GM23338 (cell line): ENCODE measurements around the gene ARX. TPM values are rescaled to one million over a fixed set of nuclear protein-coding genes. Genes with fewer than 3 reads are reported as not detected.

Experiments
- ATAC-seq: fragments of 200-7000 bp; cut with Tn5 transposase; 3 replicates; pipeline ENCODE4 v1.9.1; 2020
- DNase-seq: peaks from one replicate; pipeline ENCODE4 v3.0.0-alpha.2; 2015; ENCODE audit warnings: low spot score
- H2AFZ ChIP-seq: fragments of 200-600 bp; sonication (generic); 2 replicates; pipeline ENCODE4 v1.8.0; 2016; ENCODE audit warnings: antibody characterized with exemption, mild to moderate bottlenecking, moderate library complexity
- H3F3A ChIP-seq: fragments of 200-600 bp; sonication (generic); replicated peaks from 2 replicates; pipeline ENCODE4 v1.8.0; 2017; ENCODE audit warnings: antibody characterized with exemption, mixed run types, low read depth
- H3K27ac ChIP-seq: fragments of 200-600 bp; sonication (generic); 2 replicates; pipeline ENCODE4 v1.6.1; 2016; ENCODE audit warnings: low read depth
- H3K27me3 ChIP-seq: fragments of 200-600 bp; sonication (generic); 2 replicates; pipeline ENCODE4 v1.8.0; 2016; ENCODE audit warnings: mild to moderate bottlenecking, mixed run types, moderate library complexity; ENCODE audit not compliant: insufficient read depth
- H3K36me3 ChIP-seq: fragments of 200-600 bp; sonication (generic); 2 replicates; pipeline ENCODE4 v1.8.0; 2016; ENCODE audit warnings: mild to moderate bottlenecking; ENCODE audit not compliant: insufficient read depth
- H3K4me1 ChIP-seq: fragments of 200-600 bp; sonication (generic); 2 replicates; pipeline ENCODE4 v1.8.0; 2016; ENCODE audit warnings: mild to moderate bottlenecking, moderate library complexity; ENCODE audit not compliant: insufficient read depth
- H3K4me2 ChIP-seq: fragments of 200-600 bp; sonication (generic); 2 replicates; pipeline ENCODE4 v1.7.1; 2017; ENCODE audit warnings: mixed run types
- H3K4me3 ChIP-seq: fragments of 200-600 bp; sonication (generic); 2 replicates; pipeline ENCODE4 v1.6.1; 2016; ENCODE audit warnings: mixed run types
- H3K79me2 ChIP-seq: fragments of 200-600 bp; sonication (generic); replicated peaks from 2 replicates; pipeline ENCODE4 v1.8.0; 2017; ENCODE audit warnings: mild to moderate bottlenecking; ENCODE audit not compliant: insufficient read depth
- H3K9me2 ChIP-seq: fragments of 200-600 bp; sonication (generic); 2 replicates; pipeline ENCODE4 v1.8.0; 2017; ENCODE audit not compliant: insufficient read depth
- H4K20me1 ChIP-seq: fragments of 200-600 bp; sonication (generic); replicated peaks from 2 replicates; pipeline ENCODE4 v1.8.0; 2017; ENCODE audit warnings: mild to moderate bottlenecking; ENCODE audit not compliant: insufficient read depth
- H3K27ac Mint-ChIP-seq: 2 replicates; pipeline ENCODE4 v1.8.0; 2020; ENCODE audit warnings: inconsistent platforms, mild to moderate bottlenecking, moderate library complexity, mixed read lengths
- H3K27me3 Mint-ChIP-seq: 3 replicates; pipeline ENCODE4 v1.8.0; 2022; ENCODE audit warnings: low read depth, mild to moderate bottlenecking, moderate library complexity, mixed read lengths, inconsistent platforms; ENCODE audit not compliant: insufficient read depth, poor library complexity
- H3K36me3 Mint-ChIP-seq: 3 replicates; pipeline ENCODE4 v1.8.0; 2021; ENCODE audit warnings: low read depth, mild to moderate bottlenecking, inconsistent platforms, moderate library complexity, mixed read lengths
- H3K4me1 Mint-ChIP-seq: 3 replicates; pipeline ENCODE4 v1.8.0; 2020; ENCODE audit warnings: mild to moderate bottlenecking, inconsistent platforms, mixed read lengths
- H3K4me3 Mint-ChIP-seq: 3 replicates; pipeline ENCODE4 v1.8.0; 2021; ENCODE audit warnings: moderate library complexity, mild to moderate bottlenecking, inconsistent platforms, mixed read lengths
- H3K9me3 Mint-ChIP-seq: 3 replicates; pipeline ENCODE4 v1.8.0; 2020; ENCODE audit warnings: moderate library complexity, mild to moderate bottlenecking, inconsistent platforms, mixed read lengths
- CREB1 ChIP-seq: fragments of 250-450 bp; sonication (Bioruptor Pico); IDR thresholded peaks from 2 replicates; pipeline ENCODE4 v1.5.0; 2020; ENCODE audit warnings: low read depth, mild to moderate bottlenecking, moderate library complexity
- JUNB ChIP-seq: IDR thresholded peaks from one replicate; pipeline ENCODE4 v1.6.1; 2016; ENCODE audit warnings: antibody characterized with exemption; ENCODE audit not compliant: unreplicated experiment
- NANOG ChIP-seq: IDR thresholded peaks from 2 replicates; pipeline ENCODE4 v1.6.1; 2016; ENCODE audit warnings: antibody characterized with exemption, borderline replicate concordance
- POLR2AphosphoS5 ChIP-seq: IDR thresholded peaks from 2 replicates; pipeline ENCODE4 v1.6.1; 2016; ENCODE audit warnings: antibody characterized with exemption, low read depth
- STAT1 ChIP-seq: IDR thresholded peaks from one replicate; pipeline ENCODE4 v1.6.1; 2016; ENCODE audit warnings: antibody characterized with exemption; ENCODE audit not compliant: unreplicated experiment
- ZNF114 ChIP-seq: fragments of 250-450 bp; sonication (Bioruptor Pico); IDR thresholded peaks from 2 replicates; pipeline ENCODE4 v1.5.0; 2020; ENCODE audit warnings: mild to moderate bottlenecking, moderate library complexity
- ZNF331 ChIP-seq: fragments of 250-450 bp; sonication (Bioruptor Pico); IDR thresholded peaks from 2 replicates; pipeline ENCODE4 v1.5.0; 2020; ENCODE audit warnings: low read depth, mild to moderate bottlenecking, moderate library complexity
- polyA plus RNA-seq: library from polyadenylated mRNA; unstranded; fragments of >200 nt; fragmentation: Nextera tagmentation; extraction: Ambion mirVana; gene quantifications from 2 replicates; pipeline ENCODE4 v1.2.1, GENCODE V29; 2016
- total RNA-seq: library from RNA; depleted of rRNA; stranded (reverse); fragments of >200 nt; shearing (Covaris generic); gene quantifications from 2 replicates; pipeline ENCODE4 v1.2.3, GENCODE V29; 2014
- TF ChIP-seq, protein P1 (sequence below), 2 experiments: fragments of 200-600 bp in 1 of 2; sonication (generic) in 1 of 2; conservative IDR thresholded peaks; 2 replicates each; pipeline versions ENCODE4 v1.5.1 to v1.6.1; 2016 to 2017; ENCODE audit warnings: antibody characterized with exemption in 2 of 2, low read depth in 2 of 2, mild to moderate bottlenecking in 2 of 2, moderate library complexity in 1 of 2
- TF ChIP-seq, protein P2 (sequence below): IDR thresholded peaks from 2 replicates; pipeline ENCODE4 v1.6.1; 2016; ENCODE audit warnings: antibody characterized with exemption
- TF ChIP-seq, protein P3 (sequence below): IDR thresholded peaks from one replicate; pipeline ENCODE4 v1.6.1; 2018; ENCODE audit warnings: antibody characterized with exemption; ENCODE audit not compliant: unreplicated experiment

Gene ARX
- total and polyA plus RNA-seq, 2 experiments from 2014 or later: 0.13 TPM; not detected in 1

DNA sequence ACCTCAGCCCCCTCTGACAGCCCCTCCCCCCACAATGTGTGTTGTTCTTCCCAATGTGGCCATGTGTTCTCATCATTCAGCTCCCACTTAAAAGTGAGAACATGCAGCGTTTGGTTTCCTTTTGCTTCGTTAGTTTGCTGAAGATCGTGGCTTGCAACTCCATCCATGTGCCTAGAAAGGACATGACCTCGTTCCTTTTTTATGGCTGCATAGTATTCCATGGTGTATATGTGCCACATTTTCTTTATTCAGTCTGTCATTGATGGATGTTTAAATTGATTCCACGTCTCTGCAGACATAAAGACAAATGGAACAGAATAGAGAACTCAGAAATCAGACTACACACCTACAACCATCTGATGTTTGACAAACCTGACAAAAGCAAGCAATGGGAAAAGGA lies 46.0 kb downstream of the ARX start:
- Histone ChIP-seq H4K20me1 (no peaks in the 10 kb centered on the region), H3K4me1 (no peaks in the 10 kb centered on the region), H2AFZ (no peak overlapping the region), H3K27ac (no peak overlapping the region), H3K4me3 (no peak overlapping the region), H3K36me3 (no peaks in the 10 kb centered on the region), H3K79me2 (no peaks in the 10 kb centered on the region), H3F3A (no peaks in the 10 kb centered on the region), H3K4me2 (no peak overlapping the region), H3K27me3 (no peaks in the 10 kb centered on the region), H3K9me2 (no peaks in the 10 kb centered on the region)
- DNase-seq (no peak), ATAC-seq (no peak)
- TF ChIP-seq, protein P1, sequence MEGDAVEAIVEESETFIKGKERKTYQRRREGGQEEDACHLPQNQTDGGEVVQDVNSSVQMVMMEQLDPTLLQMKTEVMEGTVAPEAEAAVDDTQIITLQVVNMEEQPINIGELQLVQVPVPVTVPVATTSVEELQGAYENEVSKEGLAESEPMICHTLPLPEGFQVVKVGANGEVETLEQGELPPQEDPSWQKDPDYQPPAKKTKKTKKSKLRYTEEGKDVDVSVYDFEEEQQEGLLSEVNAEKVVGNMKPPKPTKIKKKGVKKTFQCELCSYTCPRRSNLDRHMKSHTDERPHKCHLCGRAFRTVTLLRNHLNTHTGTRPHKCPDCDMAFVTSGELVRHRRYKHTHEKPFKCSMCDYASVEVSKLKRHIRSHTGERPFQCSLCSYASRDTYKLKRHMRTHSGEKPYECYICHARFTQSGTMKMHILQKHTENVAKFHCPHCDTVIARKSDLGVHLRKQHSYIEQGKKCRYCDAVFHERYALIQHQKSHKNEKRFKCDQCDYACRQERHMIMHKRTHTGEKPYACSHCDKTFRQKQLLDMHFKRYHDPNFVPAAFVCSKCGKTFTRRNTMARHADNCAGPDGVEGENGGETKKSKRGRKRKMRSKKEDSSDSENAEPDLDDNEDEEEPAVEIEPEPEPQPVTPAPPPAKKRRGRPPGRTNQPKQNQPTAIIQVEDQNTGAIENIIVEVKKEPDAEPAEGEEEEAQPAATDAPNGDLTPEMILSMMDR (conservative IDR thresholded peaks at IDR 0.05; ENCODE audit: low read depth in 2 of 2): no peak
- no peak for TF ChIP-seq STAT1
- TF ChIP-seq NANOG: no peak
- TF ChIP-seq, protein P2, sequence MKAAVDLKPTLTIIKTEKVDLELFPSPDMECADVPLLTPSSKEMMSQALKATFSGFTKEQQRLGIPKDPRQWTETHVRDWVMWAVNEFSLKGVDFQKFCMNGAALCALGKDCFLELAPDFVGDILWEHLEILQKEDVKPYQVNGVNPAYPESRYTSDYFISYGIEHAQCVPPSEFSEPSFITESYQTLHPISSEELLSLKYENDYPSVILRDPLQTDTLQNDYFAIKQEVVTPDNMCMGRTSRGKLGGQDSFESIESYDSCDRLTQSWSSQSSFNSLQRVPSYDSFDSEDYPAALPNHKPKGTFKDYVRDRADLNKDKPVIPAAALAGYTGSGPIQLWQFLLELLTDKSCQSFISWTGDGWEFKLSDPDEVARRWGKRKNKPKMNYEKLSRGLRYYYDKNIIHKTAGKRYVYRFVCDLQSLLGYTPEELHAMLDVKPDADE: no peak
- no peak for TF ChIP-seq CREB1
- TF ChIP-seq, protein P3, sequence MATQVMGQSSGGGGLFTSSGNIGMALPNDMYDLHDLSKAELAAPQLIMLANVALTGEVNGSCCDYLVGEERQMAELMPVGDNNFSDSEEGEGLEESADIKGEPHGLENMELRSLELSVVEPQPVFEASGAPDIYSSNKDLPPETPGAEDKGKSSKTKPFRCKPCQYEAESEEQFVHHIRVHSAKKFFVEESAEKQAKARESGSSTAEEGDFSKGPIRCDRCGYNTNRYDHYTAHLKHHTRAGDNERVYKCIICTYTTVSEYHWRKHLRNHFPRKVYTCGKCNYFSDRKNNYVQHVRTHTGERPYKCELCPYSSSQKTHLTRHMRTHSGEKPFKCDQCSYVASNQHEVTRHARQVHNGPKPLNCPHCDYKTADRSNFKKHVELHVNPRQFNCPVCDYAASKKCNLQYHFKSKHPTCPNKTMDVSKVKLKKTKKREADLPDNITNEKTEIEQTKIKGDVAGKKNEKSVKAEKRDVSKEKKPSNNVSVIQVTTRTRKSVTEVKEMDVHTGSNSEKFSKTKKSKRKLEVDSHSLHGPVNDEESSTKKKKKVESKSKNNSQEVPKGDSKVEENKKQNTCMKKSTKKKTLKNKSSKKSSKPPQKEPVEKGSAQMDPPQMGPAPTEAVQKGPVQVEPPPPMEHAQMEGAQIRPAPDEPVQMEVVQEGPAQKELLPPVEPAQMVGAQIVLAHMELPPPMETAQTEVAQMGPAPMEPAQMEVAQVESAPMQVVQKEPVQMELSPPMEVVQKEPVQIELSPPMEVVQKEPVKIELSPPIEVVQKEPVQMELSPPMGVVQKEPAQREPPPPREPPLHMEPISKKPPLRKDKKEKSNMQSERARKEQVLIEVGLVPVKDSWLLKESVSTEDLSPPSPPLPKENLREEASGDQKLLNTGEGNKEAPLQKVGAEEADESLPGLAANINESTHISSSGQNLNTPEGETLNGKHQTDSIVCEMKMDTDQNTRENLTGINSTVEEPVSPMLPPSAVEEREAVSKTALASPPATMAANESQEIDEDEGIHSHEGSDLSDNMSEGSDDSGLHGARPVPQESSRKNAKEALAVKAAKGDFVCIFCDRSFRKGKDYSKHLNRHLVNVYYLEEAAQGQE: no peak
- TF ChIP-seq ZNF331 (CRISPR knock-in tag): no peak
- TF ChIP-seq ZNF114 (CRISPR knock-in tag): no peak
- Mint-ChIP-seq H3K27me3 (no peaks in the 10 kb centered on the region), H3K27ac (no peak overlapping the region), H3K36me3 (no peaks in the 10 kb centered on the region; the same call in 2 of the 3 replicates), H3K4me1 (no peaks in the 10 kb centered on the region), H3K9me3 (no peaks in the 10 kb centered on the region), H3K4me3 (no peak overlapping the region)

DNA sequence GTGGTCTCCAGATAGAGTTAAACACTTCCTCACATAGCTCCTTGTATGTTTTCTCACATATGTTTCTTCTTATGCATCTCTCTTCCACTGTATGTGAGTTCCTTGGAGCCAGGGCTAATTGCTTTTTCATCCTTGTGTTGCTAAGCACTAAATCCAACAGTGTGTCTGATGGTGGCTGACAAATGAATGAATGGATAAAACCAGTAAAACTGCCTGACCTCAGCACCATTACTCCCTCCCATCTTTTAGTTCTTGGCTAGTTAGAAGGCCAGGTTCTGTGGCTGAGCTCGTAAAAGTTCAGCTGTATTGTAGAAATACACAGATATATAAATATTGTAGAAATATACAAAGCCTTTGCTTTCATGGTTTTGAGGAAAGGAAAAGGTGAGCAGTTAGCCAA lies 50.4 kb downstream of the ARX start:
- Mint-ChIP-seq H3K27me3 (no peaks in the 10 kb centered on the region), H3K4me3 (no peak overlapping the region), H3K36me3 (no peaks in the 10 kb centered on the region; the same call in 2 of the 3 replicates), H3K27ac (no peak overlapping the region), H3K4me1 (peaks cover 15% of the 10 kb centered on the region; the same call in 2 of the 3 replicates), H3K9me3 (no peaks in the 10 kb centered on the region)
- Histone ChIP-seq H3F3A (no peaks in the 10 kb centered on the region), H3K27me3 (no peaks in the 10 kb centered on the region), H3K4me2 (no peak overlapping the region), H2AFZ (no peak overlapping the region), H4K20me1 (no peaks in the 10 kb centered on the region), H3K4me1 (peaks cover 9% of the 10 kb centered on the region; the same call in 1 of the 2 replicates), H3K4me3 (no peak overlapping the region), H3K9me2 (no peaks in the 10 kb centered on the region), H3K79me2 (no peaks in the 10 kb centered on the region), H3K27ac (no peak overlapping the region), H3K36me3 (no peaks in the 10 kb centered on the region)
- no peak for ATAC-seq
- no peak for DNase-seq
- TF ChIP-seq, protein P3: no peak
- TF ChIP-seq STAT1 (no peak), JUNB (no peak), POLR2AphosphoS5 (no peak)
- TF ChIP-seq, protein P1 (conservative IDR thresholded peaks at IDR 0.05; ENCODE audit: low read depth in 2 of 2): no peak
